ENCODE results near the gene ATM. TPM values are rescaled to one million over a fixed set of nuclear protein-coding genes. Genes with fewer than 3 reads are reported as not detected.
"Not testable (repeated sequence)": the region's sequence is repeated elsewhere in the genome, so short reads cannot be mapped to it uniquely, and the experiment has no call there.

ATM gene
- total RNA-seq, 1 donor from 2014 or later = 33.3 TPM

GRCh38 chr11:108246885-108247284, 24.0 kb downstream of the ATM start:
- intact Hi-C loops (cut with micrococcal nuclease) = no loop called here

GRCh38 chr11:108253176-108253575, 30.3 kb downstream of the ATM start:
- no peak for ATAC-seq
- no peak for DNase-seq
- intact Hi-C loops (cut with micrococcal nuclease) = loop anchor here (10.0 kb wide), 1 partner anchor 82 kb away; no protein-coding TSS in a partner anchor

More at GRCh38 chr11:108246885-108247284, 24.0 kb downstream of the ATM start:
- ATAC-seq (no peak), DNase-seq (no peak)

GRCh38 chr11:108269583-108269982, 46.7 kb downstream of the ATM start:
- ATAC-seq = no peak
- DNase-seq = no peak
- intact Hi-C loops (cut with micrococcal nuclease) = no loop called here

GRCh38 chr11:108276985-108277616, 54.2 kb downstream of the ATM start:
- ATAC-seq; intact Hi-C loops (cut with micrococcal nuclease); DNase-seq: not testable (repeated sequence)

GRCh38 chr11:108278546-108278945, 55.7 kb downstream of the ATM start:
- intact Hi-C loops (cut with micrococcal nuclease) = no loop called here
- DNase-seq (no peak), ATAC-seq (peak; percentile 81)

- no peak for DNase-seq
- ATAC-seq = no peak
- intact Hi-C loops (cut with micrococcal nuclease) = no loop called here
Observed at GRCh38 chr11:108278954-108279353, 56.1 kb downstream of the ATM start.

- intact Hi-C loops (cut with micrococcal nuclease) = no loop called here
- no peak for ATAC-seq
Observed at GRCh38 chr11:108286370-108286769, 63.5 kb downstream of the ATM start.

GRCh38 chr11:108286956-108287355, 64.1 kb downstream of the ATM start:
- DNase-seq (no peak), ATAC-seq (no peak)

More at GRCh38 chr11:108286370-108286769, 63.5 kb downstream of the ATM start:
- DNase-seq = no peak

GRCh38 chr11:108289066-108289465, 66.2 kb downstream of the ATM start:
- intact Hi-C loops (cut with micrococcal nuclease); ATAC-seq; DNase-seq: not testable (repeated sequence)

More at GRCh38 chr11:108286956-108287355, 64.1 kb downstream of the ATM start:
- intact Hi-C loops (cut with micrococcal nuclease) = no loop called here

GRCh38 chr11:108289699-108290098, 66.8 kb downstream of the ATM start:
- no peak for DNase-seq
- no peak for ATAC-seq
- intact Hi-C loops (cut with micrococcal nuclease) = no loop called here

- ATAC-seq (no peak), DNase-seq (no peak)
- intact Hi-C loops (cut with micrococcal nuclease) = no loop called here
Observed at GRCh38 chr11:108293229-108293628, 70.4 kb downstream of the ATM start.

GRCh38 chr11:108302121-108302785, 79.4 kb downstream of the ATM start:
- intact Hi-C loops (cut with micrococcal nuclease) = no loop called here
- ATAC-seq (no peak), DNase-seq (no peak)

GRCh38 chr11:108307751-108308150, 84.9 kb downstream of the ATM start:
- DNase-seq (no peak), ATAC-seq (no peak)
- intact Hi-C loops (cut with micrococcal nuclease) = no loop called here

- DNase-seq (no peak), ATAC-seq (no peak)
- intact Hi-C loops (cut with micrococcal nuclease) = no loop called here
Observed at GRCh38 chr11:108313444-108313843, 90.6 kb downstream of the ATM start.

- intact Hi-C loops (cut with micrococcal nuclease) = no loop called here
- no peak for ATAC-seq
- DNase-seq = no peak
Observed at GRCh38 chr11:108316061-108316460, 93.2 kb downstream of the ATM start.

- DNase-seq = no peak
- ATAC-seq = no peak
- intact Hi-C loops (cut with micrococcal nuclease) = no loop called here
Observed at GRCh38 chr11:108319541-108320145, 96.8 kb downstream of the ATM start.

- no peak for DNase-seq
- no peak for ATAC-seq
- intact Hi-C loops (cut with micrococcal nuclease) = no loop called here
Observed at GRCh38 chr11:108322666-108323065, 99.8 kb downstream of the ATM start.

GRCh38 chr11:108324587-108324986, 101.7 kb downstream of the ATM start:
- no peak for DNase-seq
- intact Hi-C loops (cut with micrococcal nuclease) = no loop called here

GRCh38 chr11:108333403-108333899, 110.6 kb downstream of the ATM start:
- intact Hi-C loops (cut with micrococcal nuclease) = loop anchor here (10.0 kb wide), 1 partner anchor 79 kb away; no protein-coding TSS in a partner anchor
- no peak for ATAC-seq
- no peak for DNase-seq

More at GRCh38 chr11:108324587-108324986, 101.7 kb downstream of the ATM start:
- ATAC-seq = no peak

- DNase-seq (no peak), ATAC-seq (no peak)
- intact Hi-C loops (cut with micrococcal nuclease) = loop anchor here (10.0 kb wide), 1 partner anchor 84 kb away; no protein-coding TSS in a partner anchor
Observed at GRCh38 chr11:108338750-108339149, 115.9 kb downstream of the ATM start.
